ENCODE results near the gene FGF8. TPM values are rescaled to one million over a fixed set of nuclear protein-coding genes. Genes with fewer than 3 reads are reported as not detected.

The FGF8 gene
- total and polyA plus RNA-seq, 2 donors (not counting 3 experiments of a cell fraction or from before 2014, with no cell fraction given) = 0.44 TPM; not detected in 1

- dilution Hi-C loops (cut with MboI; ENCODE audit: extremely low pct_ligation_motif_present, low sequenced_read_pairs) (no loop called here), intact Hi-C loops (cut with micrococcal nuclease) (loop anchor here (5.0 kb wide), 1 partner anchor 34 kb away; the partner anchor contains the start of gene NPM3)
- DNase-seq (ENCODE audit: low read depth, low spot score) = no peak
- no TSS peak for BruUV-seq (replicated peaks)
- peak overlapping the region; percentile 90 for H3K4me2 ChIP-seq (ENCODE audit: insufficient read depth, low read length)
- H3K4me3 ChIP-seq (replicated peaks in 1 of 3; ENCODE audit: insufficient read depth in 1 of 3, low read depth in 1 of 3, low read length in 3 of 3) = peak overlapping the region; percentile 82 to 99 (median 90)
- POLR2A ChIA-PET = no interaction called here
- H3K9ac ChIP-seq (replicated peaks; ENCODE audit: extremely low read depth, insufficient read depth, low read length) = peak overlapping the region; percentile 91
- peaks cover 5 to 6% of the 10 kb centered on the region in 2 experiments for H3K36me3 ChIP-seq (ENCODE audit: control insufficient read depth in 2 of 2, extremely low read depth in 1 of 2, insufficient read depth in 2 of 2, low read length in 2 of 2)
- H2AFZ ChIP-seq (ENCODE audit: low read depth, low read length) = no peak overlapping the region
- H3K79me2 ChIP-seq (ENCODE audit: control insufficient read depth, insufficient read depth, low read length) = peaks cover 68% of the 10 kb centered on the region
- TF ChIP-seq POLR2A (IDR thresholded peaks at IDR 0.05; ENCODE audit: low read depth, low read length) (no peak), JUN (IDR thresholded peaks at IDR 0.05; ENCODE audit: borderline replicate concordance, insufficient read depth, insufficient read length, low read depth) (no peak), MYC (IDR thresholded peaks at IDR 0.05; ENCODE audit: low read depth, low read length) (no peak), GATA2 (IDR thresholded peaks at IDR 0.05; ENCODE audit: insufficient read depth, insufficient read length, low read depth, low read length) (no peak), POLR2AphosphoS5 (IDR thresholded peaks at IDR 0.05; ENCODE audit: insufficient read depth, low read depth, low read length) (no peak), FOS (IDR thresholded peaks at IDR 0.05; ENCODE audit: borderline replicate concordance, insufficient read depth, low read length) (no peak), CTCF (IDR thresholded peaks at IDR 0.05; ENCODE audit: extremely low read depth in 1 of 2, insufficient read depth in 1 of 2, low read depth in 1 of 2, low read length in 2 of 2) (no peak)
- H4K20me1 ChIP-seq (replicated peaks; ENCODE audit: control insufficient read depth, extremely low read depth, insufficient read depth, low read length) = peaks cover 29% of the 10 kb centered on the region
- CTCF ChIA-PET = interaction anchor here (0.7 to 5.4 kb wide), 5 partner anchors 19 to 257 kb away, joined by 3 to 39 read pairs (median 5); no protein-coding TSS in a partner anchor
- no peak for FAIRE-seq
- H3K27me3 ChIP-seq (ENCODE audit: control insufficient read depth in 2 of 2, insufficient read depth in 2 of 2, low read length in 2 of 2) = no peaks in the 10 kb centered on the region
- H3K4me1 ChIP-seq (ENCODE audit: control insufficient read depth, extremely low read depth, insufficient read depth, low read length) = peaks cover 19% of the 10 kb centered on the region
- peak overlapping the region; percentile 35 for H3K27ac ChIP-seq (ENCODE audit: insufficient read depth, low read depth, low read length)
- H3K9me3 ChIP-seq (replicated peaks; ENCODE audit: control insufficient read depth, insufficient read depth, low read length) = no peaks in the 10 kb centered on the region
- no peaks in the 10 kb centered on the region for H3K9me1 ChIP-seq (replicated peaks; ENCODE audit: control insufficient read depth, extremely low read depth, insufficient read depth, low read length)
Measured at GRCh38 chr10:101816376-101816775, 40.5 kb upstream of the FGF8 start.

All from endothelial cell of umbilical vein (primary cell).